ENCODE measurements around the gene ATRIP.

DNA sequence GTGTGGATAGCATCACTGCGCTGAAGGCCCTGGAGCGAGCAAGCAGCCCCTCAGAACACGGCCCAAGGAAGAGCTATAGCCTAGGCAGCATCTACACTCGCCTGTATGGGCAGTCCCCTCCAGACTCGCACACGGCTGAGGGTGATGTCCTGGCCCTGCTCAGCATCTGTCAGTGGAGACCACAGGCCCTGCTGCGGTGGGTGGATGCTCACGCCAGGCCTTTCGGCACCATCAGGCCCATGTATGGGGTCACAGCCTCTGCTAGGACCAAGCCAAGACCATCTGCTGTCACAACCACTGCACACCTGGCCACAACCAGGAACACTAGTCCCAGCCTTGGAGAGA, 20.5 kb downstream of the ATRIP start:
- TF ChIP-seq CTCF (tag by site-specific recombination; IDR thresholded peaks at IDR 0.05), result no peak
- TF ChIP-seq ZNF274 (IDR thresholded peaks at IDR 0.05; ENCODE audit: low read length), result no peak
- no peak for TF ChIP-seq ZNF274 (tag by site-specific recombination; IDR thresholded peaks at IDR 0.05; ENCODE audit: borderline replicate concordance)
- no peak for TF ChIP-seq SP7 (tag by site-specific recombination; IDR thresholded peaks at IDR 0.05)
